Measurements from ENCODE around the gene HYKK. TPM values are rescaled to one million over a fixed set of nuclear protein-coding genes. Genes with fewer than 3 reads are reported as not detected.

HYKK gene
- total and polyA plus RNA-seq, 2 of the 8 experiments (the other 6 are each of a cell fraction or from before 2014, with no cell fraction given): 2.0 to 3.7 TPM

GRCh38 chr15:78567531-78567930, 60.2 kb downstream of the HYKK start (continued):
- TF ChIP-seq TAF1 (IDR thresholded peaks at IDR 0.05; ENCODE audit: low read depth, low read length): no peak
- TF ChIP-seq USF2 (IDR thresholded peaks at IDR 0.05; ENCODE audit: low read length): no peak
